CD4-positive, alpha-beta T cell treated with Interleukin-12 subunit alpha and Interleukin-12 subunit beta, for 1 hour (primary cell): ENCODE data around the gene HOATZ.

Experiments used
- DNase-seq: peaks from one replicate; pipeline ENCODE4 v3.0.0-alpha.2; 2020

HOATZ gene

GRCh38 chr11:111514216-111515031, at the start of gene HOATZ:
TSS of gene HOATZ (plus strand) at chr11:111514778. CDS start at chr11:111514785, 7 bp downstream.
- no peak for DNase-seq

GRCh38 chr11:111465400-111465799, 49.2 kb upstream of the HOATZ start:
- no peak for DNase-seq

- no peak for DNase-seq
Observed at GRCh38 chr11:111466615-111467014, 48.0 kb upstream of the HOATZ start.

GRCh38 chr11:111469200-111469599, 45.4 kb upstream of the HOATZ start:
- no peak for DNase-seq

- DNase-seq = no peak
Observed at GRCh38 chr11:111472228-111472627, 42.4 kb upstream of the HOATZ start.

- DNase-seq = no peak
Observed at GRCh38 chr11:111474432-111474831, 40.1 kb upstream of the HOATZ start.

- DNase-seq = no peak
Observed at GRCh38 chr11:111476366-111476765, 38.2 kb upstream of the HOATZ start.

- no peak for DNase-seq
Observed at GRCh38 chr11:111476956-111477355, 37.6 kb upstream of the HOATZ start.

GRCh38 chr11:111477898-111478297, 36.7 kb upstream of the HOATZ start:
- no peak for DNase-seq

- no peak for DNase-seq
Observed at GRCh38 chr11:111479666-111480065, 34.9 kb upstream of the HOATZ start.

GRCh38 chr11:111483431-111483830, 31.1 kb upstream of the HOATZ start:
- DNase-seq = no peak

GRCh38 chr11:111490496-111490895, 24.1 kb upstream of the HOATZ start:
- DNase-seq = no peak

- no peak for DNase-seq
Observed at GRCh38 chr11:111494040-111494439, 20.5 kb upstream of the HOATZ start.

GRCh38 chr11:111499483-111499882, 15.1 kb upstream of the HOATZ start:
- no peak for DNase-seq

GRCh38 chr11:111500481-111500880, 14.1 kb upstream of the HOATZ start:
- no peak for DNase-seq

- DNase-seq = no peak
Observed at GRCh38 chr11:111502611-111503010, 12.0 kb upstream of the HOATZ start.

- no peak for DNase-seq
Observed at GRCh38 chr11:111510311-111510710, 4.3 kb upstream of the HOATZ start.

GRCh38 chr11:111512296-111513239, 2.0 kb upstream of the HOATZ start, which contains the start of gene BTG4:
TSS of gene BTG4 (minus strand) at chr11:111512386. CDS start at chr11:111498776, 13,610 bp downstream.
- no peak for DNase-seq

- DNase-seq = no peak
Observed at GRCh38 chr11:111513240-111513605, 1.4 kb upstream of the HOATZ start.

GRCh38 chr11:111515591-111515990, 1.0 kb downstream of the HOATZ start:
- no peak for DNase-seq

GRCh38 chr11:111518668-111519067, 4.1 kb downstream of the HOATZ start:
- no peak for DNase-seq

- DNase-seq = no peak
Observed at GRCh38 chr11:111520560-111520959, 6.0 kb downstream of the HOATZ start.

- DNase-seq = no peak
Observed at GRCh38 chr11:111521135-111521534, 6.6 kb downstream of the HOATZ start.

GRCh38 chr11:111522426-111522825, 7.8 kb downstream of the HOATZ start:
- DNase-seq = no peak
